GM18873 (cell line): ENCODE results near the gene FIBIN.
"Not testable (repeated sequence)": the region's sequence is repeated elsewhere in the genome, so short reads cannot be mapped to it uniquely, and the experiment has no call there.

ENCODE experiments used
- ATAC-seq: cut with Tn5 transposase; IDR thresholded peaks from one replicate; pipeline ENCODE4 v1.9.1; 2021; ENCODE audit warnings: mild to moderate bottlenecking, moderate library complexity, moderate number of reproducible peaks; ENCODE audit not compliant: unreplicated experiment, low FRiP score

Gene FIBIN

DNA sequence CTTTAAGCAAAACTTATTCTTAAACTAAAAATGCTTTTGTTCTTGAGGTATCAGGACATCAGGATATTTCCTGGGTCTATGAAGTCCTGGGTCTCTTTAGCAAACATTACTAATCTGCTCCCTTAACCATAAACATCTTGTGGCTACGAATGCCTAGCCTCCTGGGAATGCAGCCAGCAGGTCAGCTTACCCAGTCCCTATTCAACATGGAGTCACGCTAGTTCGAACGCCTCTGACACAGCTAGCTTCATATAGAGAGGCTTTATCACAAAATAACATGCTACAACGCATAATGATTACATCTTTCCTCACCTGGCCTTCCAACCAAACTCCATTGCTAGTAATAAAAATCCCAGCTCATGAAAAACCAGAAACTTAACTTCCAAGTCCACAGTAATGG lies 17.5 kb upstream of the FIBIN start:
- ATAC-seq = no peak

DNA sequence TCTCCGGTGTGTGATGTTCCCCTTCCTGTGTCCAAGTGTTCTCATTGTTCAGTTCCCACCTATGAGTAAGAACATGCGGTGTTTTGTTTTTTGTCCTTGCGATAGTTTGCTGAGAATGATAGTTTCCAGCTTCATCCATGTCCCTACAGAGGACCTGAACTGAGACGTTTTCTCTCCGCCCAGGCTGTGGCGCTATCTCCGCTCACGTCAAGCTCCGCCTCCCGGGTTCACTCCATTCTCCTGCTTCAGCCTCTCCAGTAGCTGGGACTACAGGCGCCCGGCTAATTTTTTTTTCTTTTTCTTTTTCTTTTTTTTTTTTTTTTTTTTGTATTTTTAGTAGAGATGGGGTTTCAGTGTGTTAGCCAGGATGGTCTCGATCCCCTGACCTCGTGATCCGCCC lies 16.7 kb upstream of the FIBIN start:
- ATAC-seq = not testable (repeated sequence)

DNA sequence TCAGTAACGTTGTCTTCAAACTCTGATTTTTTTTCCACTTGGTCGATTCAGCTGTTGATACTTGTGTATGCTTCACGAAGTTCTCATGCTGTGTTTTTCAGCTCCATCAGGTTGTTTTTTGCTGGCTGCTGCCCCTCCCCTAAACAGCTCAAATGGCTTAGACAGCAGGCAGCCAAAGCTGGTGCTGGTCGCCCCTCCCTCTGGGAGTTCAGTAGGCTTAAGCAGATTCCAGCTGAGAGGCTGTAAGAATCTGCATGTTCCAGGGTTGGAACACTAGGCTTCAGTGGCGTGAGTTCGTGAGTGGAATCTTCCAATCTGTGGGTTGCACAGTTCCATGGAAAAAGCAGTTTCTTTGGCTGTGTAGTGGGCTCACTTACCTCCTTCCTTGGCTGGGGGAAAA lies 10.3 kb upstream of the FIBIN start:
- ATAC-seq = no peak

GRCh38 chr11:26985470-26985869 lies 8.4 kb upstream of the FIBIN start:
- no peak for ATAC-seq

DNA sequence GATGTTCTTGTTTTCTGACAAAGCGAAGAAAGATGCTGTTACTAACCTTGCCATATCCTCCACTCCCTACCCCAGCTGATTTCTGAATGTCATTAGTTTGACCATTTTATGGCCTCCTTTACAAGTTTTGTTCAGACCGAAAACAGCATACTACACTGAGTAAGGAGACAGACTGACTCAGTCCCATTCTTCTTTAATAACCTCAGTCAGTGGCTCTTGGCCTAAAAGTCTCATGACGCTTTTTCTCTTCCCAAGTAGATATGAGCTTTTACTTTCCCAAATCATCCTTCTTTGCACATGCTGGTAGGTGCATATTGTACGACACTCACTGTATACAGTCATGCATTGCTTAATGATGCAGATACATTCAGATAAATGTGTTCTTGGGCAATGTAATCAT lies 8.0 kb upstream of the FIBIN start:
- ATAC-seq = no peak

DNA sequence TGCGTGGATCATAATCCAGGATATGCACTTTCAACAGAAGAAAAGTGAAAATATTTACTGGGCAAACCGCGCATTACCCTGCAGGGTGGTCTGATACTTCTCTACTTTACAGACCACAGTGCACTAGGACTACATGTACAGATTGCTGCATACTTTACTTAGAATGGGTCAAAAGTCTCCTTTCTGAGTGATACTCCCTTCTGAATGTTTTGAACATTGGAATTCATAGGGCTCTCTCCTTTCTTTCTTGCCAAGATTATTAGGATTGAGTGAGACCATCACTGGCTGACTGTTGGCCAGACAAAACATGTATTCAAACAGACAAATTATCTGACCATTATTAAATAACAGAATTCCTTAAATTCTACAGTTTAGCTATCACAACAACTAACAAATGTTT lies 6.6 kb upstream of the FIBIN start:
- ATAC-seq = no peak

DNA sequence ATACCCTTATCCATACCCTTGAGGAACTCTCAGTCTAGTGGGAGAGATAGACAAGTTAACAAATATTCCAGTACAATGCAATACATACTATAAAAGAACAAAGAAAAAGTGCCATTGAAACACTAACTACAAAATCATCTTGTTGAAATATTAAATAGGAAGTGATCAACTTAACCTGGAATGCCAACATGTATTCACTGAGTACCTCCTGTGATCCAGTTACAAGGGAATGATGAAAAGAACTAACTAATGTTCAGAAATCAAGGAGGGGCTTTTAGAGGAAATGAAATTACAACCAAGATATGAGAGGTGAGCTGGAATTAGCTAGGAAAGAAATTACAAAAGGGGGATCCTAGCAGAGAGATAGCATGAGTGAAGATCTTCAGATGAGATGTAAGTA lies 6.2 kb upstream of the FIBIN start:
- no peak for ATAC-seq

DNA sequence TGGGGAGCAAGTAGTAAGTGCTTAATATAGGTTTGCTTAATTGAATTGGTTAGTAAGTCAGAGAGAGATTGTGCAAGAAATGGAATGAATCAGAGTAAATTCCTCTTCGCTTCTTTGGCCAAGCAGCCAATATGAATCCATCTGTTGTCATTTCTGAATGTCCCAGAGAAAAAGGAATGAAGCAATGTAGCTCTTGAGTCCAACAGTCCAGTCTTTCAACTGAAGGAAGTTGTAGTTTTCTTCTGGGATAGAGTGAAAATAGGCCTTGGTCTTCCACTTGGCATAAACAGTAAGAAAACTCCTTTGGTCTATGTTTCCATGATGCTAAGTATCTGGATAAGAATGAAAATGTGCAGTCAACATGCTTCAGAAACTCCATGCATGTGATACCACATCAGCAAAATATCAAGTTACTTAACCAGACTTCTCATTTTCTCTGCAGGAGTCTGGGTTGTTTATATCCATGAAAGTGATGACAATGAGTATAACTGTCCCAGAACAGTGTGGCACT lies 1.8 kb upstream of the FIBIN start:
- ATAC-seq = no peak

GRCh38 chr11:26994631-26995095 lies 751 bp downstream of the FIBIN start:
- no peak for ATAC-seq

DNA sequence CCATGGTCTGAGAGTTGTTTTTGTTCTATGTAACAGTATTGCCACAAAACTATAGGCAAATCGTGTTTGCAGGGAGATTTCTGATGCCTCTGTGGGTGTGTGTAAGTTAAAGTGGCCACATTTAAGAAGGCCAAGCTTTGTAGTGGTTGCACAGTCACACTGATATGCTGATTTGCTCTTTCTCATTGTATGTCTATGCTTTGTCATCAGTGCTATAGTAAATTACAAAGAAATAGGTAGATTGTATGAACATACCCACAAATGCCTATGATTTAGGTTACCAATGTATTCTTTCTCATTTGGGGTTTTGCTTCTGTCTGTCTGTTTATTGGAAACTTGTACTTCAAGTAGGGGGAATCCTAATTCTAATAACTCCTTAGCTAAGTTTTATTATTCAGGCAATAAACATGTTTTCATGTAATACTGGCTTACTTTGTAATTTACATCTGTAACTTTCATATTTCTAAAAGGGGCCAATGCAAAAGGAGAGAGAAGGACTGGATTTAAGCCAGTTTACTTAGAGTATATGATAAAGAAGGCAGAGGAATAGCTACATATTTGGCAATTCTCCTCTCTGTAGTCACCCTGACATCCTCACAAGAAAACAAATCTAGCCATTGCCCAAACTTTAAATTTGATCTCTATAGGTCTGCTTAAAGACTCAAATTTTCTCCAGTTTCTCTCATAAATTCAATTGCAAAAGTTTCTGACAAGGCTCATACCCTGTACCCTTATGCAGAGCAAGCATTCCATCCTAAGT lies 2.0 kb downstream of the FIBIN start:
- no peak for ATAC-seq

DNA sequence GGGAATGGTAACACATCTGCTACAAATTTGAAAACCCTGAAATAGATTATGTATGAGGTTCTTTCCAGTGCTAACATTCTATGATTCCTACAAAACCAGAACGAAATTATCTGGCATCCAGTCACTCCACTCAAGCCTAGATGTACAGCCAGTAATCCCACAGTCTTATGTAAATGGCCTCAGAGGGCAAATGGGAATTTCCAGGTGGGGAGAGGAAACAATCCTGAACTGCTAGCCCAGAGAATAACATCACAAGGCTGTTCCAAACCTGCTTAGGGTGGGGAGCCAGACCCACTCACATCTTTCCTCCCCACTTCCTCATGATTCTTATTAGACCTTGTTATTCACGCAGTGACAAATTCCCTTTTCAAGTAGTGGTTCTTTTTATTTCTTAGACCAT lies 3.5 kb downstream of the FIBIN start:
- no peak for ATAC-seq

- not testable (repeated sequence) for ATAC-seq
These were observed 7.3 kb downstream of the FIBIN start for GRCh38 chr11:27001136-27001730.

DNA sequence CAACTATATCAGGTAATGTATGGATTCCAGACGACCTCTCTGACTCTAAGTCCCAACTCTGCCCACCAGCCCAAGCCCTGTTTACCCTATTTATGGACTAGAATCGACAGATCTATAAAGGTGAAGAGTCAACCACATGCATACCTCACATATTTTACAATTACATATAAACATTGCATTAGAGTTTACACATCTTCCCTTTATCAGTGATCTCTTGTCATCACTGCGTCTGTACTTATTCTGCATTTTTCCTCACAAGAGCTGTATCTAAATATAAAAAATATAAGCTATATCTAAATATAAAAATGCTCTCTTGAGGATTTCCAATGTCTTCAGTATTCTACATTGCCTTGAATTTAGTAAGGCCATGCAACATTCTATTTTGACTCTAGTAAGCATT lies 8.5 kb downstream of the FIBIN start:
- ATAC-seq = no peak

DNA sequence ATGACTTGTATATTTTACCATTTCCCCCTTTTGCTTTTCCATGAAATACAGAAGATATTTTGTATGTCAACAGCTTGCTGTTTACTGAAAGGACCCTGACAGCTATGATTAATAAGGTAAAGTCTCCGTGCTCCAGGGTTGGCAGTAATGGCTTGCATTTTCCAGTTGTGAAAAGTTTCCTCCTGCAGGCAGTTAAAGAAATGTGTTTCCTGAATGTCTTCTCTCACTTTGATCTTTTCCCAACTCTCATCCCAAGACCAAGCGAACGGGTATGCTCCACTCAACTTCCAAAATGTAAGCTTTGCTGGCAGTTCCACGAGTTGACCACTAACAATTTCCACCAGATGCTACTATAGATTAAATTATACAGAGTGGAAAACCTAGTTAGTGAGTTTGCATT lies 8.9 kb downstream of the FIBIN start:
- ATAC-seq = no peak

DNA sequence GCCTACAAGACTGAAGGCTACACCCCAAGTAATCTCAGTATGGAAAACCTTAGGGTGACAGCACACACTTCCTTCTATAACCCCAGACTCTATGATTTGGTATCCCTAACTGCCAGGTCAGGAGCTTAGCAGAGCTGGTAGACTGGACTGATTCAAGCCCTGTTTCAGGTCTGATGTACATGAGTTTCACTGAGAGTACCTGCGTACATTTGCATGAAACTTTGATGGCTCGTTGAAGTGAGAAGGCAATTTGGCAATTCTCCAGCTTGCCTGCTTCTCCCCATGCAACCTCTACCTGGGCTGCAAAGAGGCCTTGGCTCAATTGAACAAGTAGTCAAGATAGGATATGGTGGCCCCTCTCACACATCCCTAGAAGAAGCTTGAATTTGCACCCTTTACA lies 10.2 kb downstream of the FIBIN start:
- ATAC-seq = no peak

- no peak for ATAC-seq
These were observed 15.1 kb downstream of the FIBIN start for GRCh38 chr11:27008811-27009535.

DNA sequence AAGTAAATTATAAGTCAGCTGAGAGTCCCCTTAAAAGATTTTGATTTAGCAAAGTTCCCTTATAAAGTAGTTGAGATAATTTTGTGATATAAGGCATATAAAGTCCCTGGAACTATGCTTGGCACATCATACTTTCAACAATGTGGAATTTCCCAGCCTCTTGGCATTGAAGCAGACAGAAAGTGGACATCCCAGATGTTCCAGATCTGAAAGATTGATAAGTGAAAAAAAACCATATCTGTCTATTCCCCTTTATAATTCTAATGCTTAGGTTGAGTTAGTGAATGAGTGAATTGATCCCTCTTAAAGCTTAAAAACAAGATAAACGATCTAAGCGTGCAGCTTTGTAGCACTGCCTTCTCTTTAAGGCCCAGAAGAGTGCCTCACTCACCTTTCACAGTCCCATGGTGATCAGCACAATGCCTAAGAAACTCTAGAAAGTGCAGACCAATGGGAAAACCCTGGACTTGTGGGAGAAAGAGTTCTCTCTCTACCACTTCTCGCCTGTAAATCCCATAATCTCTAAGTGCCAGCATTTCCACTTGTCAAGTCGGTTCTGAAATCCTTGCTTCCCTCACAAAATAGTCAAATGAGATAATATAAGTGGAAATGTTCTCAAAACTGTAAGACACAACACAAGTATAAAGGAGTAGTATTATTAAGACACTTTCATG lies 17.8 kb downstream of the FIBIN start:
- no peak for ATAC-seq

DNA sequence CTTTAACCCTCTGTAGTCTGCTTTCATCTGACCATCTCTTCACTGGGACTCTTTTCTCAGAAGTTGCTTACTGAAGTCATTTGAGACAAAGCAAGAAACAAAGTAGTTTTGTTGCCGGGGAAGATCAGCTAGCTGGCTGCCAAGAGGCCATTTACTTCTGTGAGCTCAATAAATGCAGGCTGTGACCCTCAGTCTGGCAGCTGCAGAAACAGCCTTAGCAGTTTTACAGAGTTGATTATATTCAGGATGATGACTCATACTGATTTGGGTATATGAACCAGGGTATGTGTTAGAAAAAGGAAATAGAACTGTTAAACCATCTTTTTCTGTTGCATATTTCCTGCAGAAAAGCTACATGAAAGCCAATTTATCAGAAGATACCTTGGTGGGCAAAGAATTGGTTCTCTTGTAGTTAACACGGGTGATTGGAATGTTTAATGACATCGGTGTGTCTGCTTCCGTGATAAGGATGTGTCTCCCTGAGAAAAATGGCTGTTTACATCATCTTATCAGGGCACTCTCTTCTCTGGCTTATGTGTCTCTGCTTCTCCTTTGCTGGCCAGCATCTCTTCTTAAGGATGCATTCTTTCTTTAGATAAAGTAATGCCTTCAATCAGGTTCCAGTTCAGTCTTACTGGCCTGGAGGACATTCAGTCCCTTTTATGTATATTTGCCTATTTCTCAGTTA lies 18.5 kb downstream of the FIBIN start:
- no peak for ATAC-seq

DNA sequence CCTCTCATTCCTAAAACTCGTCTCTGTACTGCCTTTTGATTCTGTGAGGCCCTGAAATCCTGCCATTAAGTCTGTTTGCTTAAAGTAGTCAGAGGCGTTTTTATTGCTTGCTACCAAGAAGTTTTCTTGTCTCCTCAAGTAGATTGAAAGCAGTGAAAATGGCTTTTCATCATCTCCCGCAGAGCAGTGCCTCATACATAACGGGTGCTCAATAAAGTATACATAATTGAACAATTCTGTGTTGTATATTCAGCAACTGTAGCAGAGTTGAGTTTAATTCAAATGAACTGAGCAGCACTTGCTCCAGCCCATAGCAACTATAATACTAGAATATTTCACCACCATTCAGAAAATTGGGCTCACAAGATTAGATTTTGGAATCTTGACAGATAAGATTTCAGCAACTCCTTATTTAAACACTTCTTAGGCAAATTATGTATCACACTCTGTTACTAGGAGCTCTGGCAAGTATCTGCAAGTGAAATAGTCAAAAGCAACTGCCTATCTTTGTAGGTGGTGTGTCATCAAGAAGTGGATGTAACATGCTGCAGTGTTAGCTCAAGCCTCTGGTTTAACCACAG lies 20.0 kb downstream of the FIBIN start:
- ATAC-seq = no peak
